ENCODE results near the gene RGS19.

DNA sequence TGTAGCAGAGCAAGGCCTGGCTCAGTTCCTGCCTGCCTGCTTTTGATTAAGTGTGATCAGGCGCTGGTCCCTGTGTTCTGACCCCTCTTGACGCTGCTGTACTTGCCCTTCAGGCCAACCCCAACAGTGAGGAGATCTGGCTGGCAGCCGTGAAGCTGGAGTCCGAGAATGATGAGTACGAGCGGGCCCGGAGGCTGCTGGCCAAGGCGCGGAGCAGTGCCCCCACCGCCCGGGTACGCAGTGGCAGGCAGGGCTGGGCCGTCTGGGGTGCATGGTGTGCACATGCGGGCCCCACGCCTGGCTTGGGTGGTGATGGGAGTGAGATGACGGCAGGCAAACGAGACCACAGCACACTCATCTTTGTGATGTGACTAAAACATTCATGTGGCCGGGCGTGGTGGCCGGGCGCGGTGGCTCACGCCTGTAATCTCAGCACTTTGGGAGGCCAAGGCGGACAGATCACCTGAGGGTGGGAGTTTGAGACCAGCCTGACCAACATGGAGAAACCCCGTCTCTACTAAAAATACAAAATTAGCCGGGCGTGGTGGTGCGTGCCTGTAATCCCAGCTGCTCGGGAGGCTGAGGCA, 53.4 kb downstream of the RGS19 start:
- TF ChIP-seq, protein P1, sequence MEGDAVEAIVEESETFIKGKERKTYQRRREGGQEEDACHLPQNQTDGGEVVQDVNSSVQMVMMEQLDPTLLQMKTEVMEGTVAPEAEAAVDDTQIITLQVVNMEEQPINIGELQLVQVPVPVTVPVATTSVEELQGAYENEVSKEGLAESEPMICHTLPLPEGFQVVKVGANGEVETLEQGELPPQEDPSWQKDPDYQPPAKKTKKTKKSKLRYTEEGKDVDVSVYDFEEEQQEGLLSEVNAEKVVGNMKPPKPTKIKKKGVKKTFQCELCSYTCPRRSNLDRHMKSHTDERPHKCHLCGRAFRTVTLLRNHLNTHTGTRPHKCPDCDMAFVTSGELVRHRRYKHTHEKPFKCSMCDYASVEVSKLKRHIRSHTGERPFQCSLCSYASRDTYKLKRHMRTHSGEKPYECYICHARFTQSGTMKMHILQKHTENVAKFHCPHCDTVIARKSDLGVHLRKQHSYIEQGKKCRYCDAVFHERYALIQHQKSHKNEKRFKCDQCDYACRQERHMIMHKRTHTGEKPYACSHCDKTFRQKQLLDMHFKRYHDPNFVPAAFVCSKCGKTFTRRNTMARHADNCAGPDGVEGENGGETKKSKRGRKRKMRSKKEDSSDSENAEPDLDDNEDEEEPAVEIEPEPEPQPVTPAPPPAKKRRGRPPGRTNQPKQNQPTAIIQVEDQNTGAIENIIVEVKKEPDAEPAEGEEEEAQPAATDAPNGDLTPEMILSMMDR (IDR thresholded peaks at IDR 0.05): no peak
- no peak for TF ChIP-seq POLR2A (IDR thresholded peaks at IDR 0.05)

Measured in heart left ventricle (tissue), 13 donors.